Measurements from ENCODE around the gene COQ10B.

Gene COQ10B

DNA sequence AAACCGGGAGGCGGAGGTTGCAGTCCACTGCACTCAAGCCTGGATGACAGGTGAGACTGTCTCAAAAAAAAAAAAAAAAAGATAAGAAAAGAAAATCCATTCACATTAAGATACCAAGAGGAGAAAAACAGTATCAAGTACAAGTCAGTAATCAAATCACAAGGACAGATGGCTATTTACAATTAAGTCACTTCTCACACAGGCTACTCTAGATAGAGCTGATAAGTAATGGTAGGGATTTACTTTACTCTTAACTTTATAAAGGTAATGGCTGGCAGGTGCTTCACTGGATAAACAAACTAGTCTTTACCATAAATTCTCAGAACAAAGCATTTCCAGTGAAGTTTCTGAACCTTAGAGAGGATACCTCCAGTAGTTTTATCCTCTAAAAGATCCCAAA is 30.0 kb upstream of the COQ10B start:
- peaks cover 73% of the 10 kb centered on the region for H3K79me2 ChIP-seq (ENCODE audit: insufficient read depth, low read length)
- H3K4me1 ChIP-seq (ENCODE audit: insufficient read depth, low read length, severe bottlenecking), result peaks cover 24% of the 10 kb centered on the region
- no peak overlapping the region for H3K4me3 ChIP-seq (ENCODE audit: low read depth, low read length, poor library complexity, severe bottlenecking)
- H3K9me3 ChIP-seq (ENCODE audit: low read length), result no peaks in the 10 kb centered on the region
- no peak for TF ChIP-seq EZH2 (IDR thresholded peaks at IDR 0.05; ENCODE audit: borderline replicate concordance, low read length)
- TF ChIP-seq, protein P1, sequence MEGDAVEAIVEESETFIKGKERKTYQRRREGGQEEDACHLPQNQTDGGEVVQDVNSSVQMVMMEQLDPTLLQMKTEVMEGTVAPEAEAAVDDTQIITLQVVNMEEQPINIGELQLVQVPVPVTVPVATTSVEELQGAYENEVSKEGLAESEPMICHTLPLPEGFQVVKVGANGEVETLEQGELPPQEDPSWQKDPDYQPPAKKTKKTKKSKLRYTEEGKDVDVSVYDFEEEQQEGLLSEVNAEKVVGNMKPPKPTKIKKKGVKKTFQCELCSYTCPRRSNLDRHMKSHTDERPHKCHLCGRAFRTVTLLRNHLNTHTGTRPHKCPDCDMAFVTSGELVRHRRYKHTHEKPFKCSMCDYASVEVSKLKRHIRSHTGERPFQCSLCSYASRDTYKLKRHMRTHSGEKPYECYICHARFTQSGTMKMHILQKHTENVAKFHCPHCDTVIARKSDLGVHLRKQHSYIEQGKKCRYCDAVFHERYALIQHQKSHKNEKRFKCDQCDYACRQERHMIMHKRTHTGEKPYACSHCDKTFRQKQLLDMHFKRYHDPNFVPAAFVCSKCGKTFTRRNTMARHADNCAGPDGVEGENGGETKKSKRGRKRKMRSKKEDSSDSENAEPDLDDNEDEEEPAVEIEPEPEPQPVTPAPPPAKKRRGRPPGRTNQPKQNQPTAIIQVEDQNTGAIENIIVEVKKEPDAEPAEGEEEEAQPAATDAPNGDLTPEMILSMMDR (IDR thresholded peaks at IDR 0.05; ENCODE audit: low read length), result no peak
- no peaks in the 10 kb centered on the region for H3K9me2 ChIP-seq (ENCODE audit: low read depth, low read length)
- no peaks in the 10 kb centered on the region; the same call in none of the 2 replicates for H3F3A ChIP-seq (ENCODE audit: insufficient read depth, low read length)
- no peak overlapping the region for H3K27ac ChIP-seq (ENCODE audit: low read depth, low read length, poor library complexity, severe bottlenecking)
- H2AFZ ChIP-seq (ENCODE audit: low read length), result no peak overlapping the region
- H3K36me3 ChIP-seq (ENCODE audit: insufficient read depth, low read length), result peaks cover 56% of the 10 kb centered on the region
- H3K4me2 ChIP-seq (ENCODE audit: low read length), result no peak overlapping the region
- H3K9ac ChIP-seq (ENCODE audit: low read length), result no peak overlapping the region
- H3K27me3 ChIP-seq (ENCODE audit: insufficient read depth, low read length), result no peaks in the 10 kb centered on the region
- peaks cover 10% of the 10 kb centered on the region; the same call in 1 of the 2 replicates for H4K20me1 ChIP-seq (ENCODE audit: insufficient read depth, low read length)

GRCh38 chr2:197425550-197425949 is 27.8 kb upstream of the COQ10B start:
- H3K36me3 ChIP-seq (ENCODE audit: insufficient read depth, low read length), result peaks cover 50% of the 10 kb centered on the region
- H2AFZ ChIP-seq (ENCODE audit: low read length), result no peak overlapping the region
- H3K4me1 ChIP-seq (ENCODE audit: insufficient read depth, low read length, severe bottlenecking), result peaks cover 45% of the 10 kb centered on the region
- TF ChIP-seq, protein P1 (IDR thresholded peaks at IDR 0.05; ENCODE audit: low read length), result no peak
- no peak overlapping the region for H3K4me3 ChIP-seq (ENCODE audit: low read depth, low read length, poor library complexity, severe bottlenecking)
- no peaks in the 10 kb centered on the region for H3K9me3 ChIP-seq (ENCODE audit: low read length)
- H3K27me3 ChIP-seq (ENCODE audit: insufficient read depth, low read length), result no peaks in the 10 kb centered on the region
- no peaks in the 10 kb centered on the region for H3K9me2 ChIP-seq (ENCODE audit: low read depth, low read length)
- peaks cover 95% of the 10 kb centered on the region for H3K79me2 ChIP-seq (ENCODE audit: insufficient read depth, low read length)
- no peak overlapping the region for H3K4me2 ChIP-seq (ENCODE audit: low read length)
- H4K20me1 ChIP-seq (ENCODE audit: insufficient read depth, low read length), result peaks cover 4% of the 10 kb centered on the region; the same call in 1 of the 2 replicates
- H3K27ac ChIP-seq (ENCODE audit: low read depth, low read length, poor library complexity, severe bottlenecking), result no peak overlapping the region
- H3F3A ChIP-seq (ENCODE audit: insufficient read depth, low read length), result no peaks in the 10 kb centered on the region
- no peak overlapping the region for H3K9ac ChIP-seq (ENCODE audit: low read length)

DNA sequence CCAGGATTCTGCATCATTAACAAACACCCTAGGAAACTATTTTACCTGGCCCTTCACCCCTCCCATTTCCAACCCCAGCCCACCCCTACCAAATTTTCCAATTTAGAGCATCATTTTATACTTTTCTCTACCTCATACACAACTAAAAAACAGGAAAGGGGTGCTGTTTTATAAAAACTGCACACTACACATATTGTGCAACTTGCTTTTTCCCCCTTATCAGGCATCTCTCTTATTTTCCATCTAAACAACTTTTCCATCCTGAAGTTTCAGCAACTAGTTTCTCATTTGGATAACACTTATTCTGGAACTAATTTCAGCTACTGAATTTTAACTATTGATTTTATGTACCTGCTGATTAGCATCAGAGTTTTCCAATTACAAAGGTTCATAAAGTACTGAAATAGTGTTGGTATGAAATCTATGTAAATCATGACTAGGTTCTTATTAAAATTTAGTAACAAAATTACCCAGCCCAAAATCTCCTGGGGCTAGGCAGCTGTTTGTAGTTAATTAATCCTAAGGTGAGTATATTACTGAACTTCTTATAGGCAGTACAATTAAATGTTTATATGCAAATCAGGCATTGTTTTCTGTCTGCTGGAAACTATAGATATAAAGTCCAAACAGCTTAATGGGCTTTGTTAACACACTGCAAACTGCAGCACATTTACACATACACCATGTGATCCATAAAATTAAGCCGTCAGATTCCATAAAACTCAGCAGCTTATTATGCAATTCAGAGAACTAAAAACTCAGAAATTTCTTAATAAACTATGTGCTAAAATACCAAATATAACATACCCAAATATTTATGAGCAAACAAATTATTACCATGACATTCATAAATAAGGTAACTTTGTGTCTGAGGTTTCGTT is 26.4 kb upstream of the COQ10B start:
- Histone ChIP-seq H3K27ac (ENCODE audit: low read depth, low read length, poor library complexity, severe bottlenecking) (no peak overlapping the region), H3K9me2 (ENCODE audit: low read depth, low read length) (no peaks in the 10 kb centered on the region), H3K4me3 (ENCODE audit: low read depth, low read length, poor library complexity, severe bottlenecking) (no peak overlapping the region), H3K79me2 (ENCODE audit: insufficient read depth, low read length) (peaks cover 97% of the 10 kb centered on the region), H3K9me3 (ENCODE audit: low read length) (no peaks in the 10 kb centered on the region), H3F3A (ENCODE audit: insufficient read depth, low read length) (no peaks in the 10 kb centered on the region), H3K9ac (ENCODE audit: low read length) (no peak overlapping the region), H3K4me2 (ENCODE audit: low read length) (no peak overlapping the region), H4K20me1 (ENCODE audit: insufficient read depth, low read length) (peaks cover 3% of the 10 kb centered on the region; the same call in 1 of the 2 replicates), H3K36me3 (ENCODE audit: insufficient read depth, low read length) (peaks cover 37% of the 10 kb centered on the region), H2AFZ (ENCODE audit: low read length) (no peak overlapping the region), H3K4me1 (ENCODE audit: insufficient read depth, low read length, severe bottlenecking) (peaks cover 59% of the 10 kb centered on the region), H3K27me3 (ENCODE audit: insufficient read depth, low read length) (no peaks in the 10 kb centered on the region)
- TF ChIP-seq, protein P1 (IDR thresholded peaks at IDR 0.05; ENCODE audit: low read length), result no peak
- no peak for TF ChIP-seq EZH2 (IDR thresholded peaks at IDR 0.05; ENCODE audit: borderline replicate concordance, low read length)
